PC-9 (cell line): ENCODE measurements around the gene ERP27.

Experiments
- EZH2 ChIP-seq: fragments of 200-600 bp; sonication (generic); IDR thresholded peaks from 2 replicates; pipeline ENCODE4 v1.8.0; 2017; ENCODE audit warnings: antibody characterized with exemption, low read depth
- TF ChIP-seq, protein P1 (sequence below): fragments of 200-600 bp; sonication (generic); conservative IDR thresholded peaks from 2 replicates; pipeline ENCODE4 v1.6.1; 2017; ENCODE audit warnings: mixed run types, antibody characterized with exemption, mild to moderate bottlenecking, moderate library complexity

DNA sequence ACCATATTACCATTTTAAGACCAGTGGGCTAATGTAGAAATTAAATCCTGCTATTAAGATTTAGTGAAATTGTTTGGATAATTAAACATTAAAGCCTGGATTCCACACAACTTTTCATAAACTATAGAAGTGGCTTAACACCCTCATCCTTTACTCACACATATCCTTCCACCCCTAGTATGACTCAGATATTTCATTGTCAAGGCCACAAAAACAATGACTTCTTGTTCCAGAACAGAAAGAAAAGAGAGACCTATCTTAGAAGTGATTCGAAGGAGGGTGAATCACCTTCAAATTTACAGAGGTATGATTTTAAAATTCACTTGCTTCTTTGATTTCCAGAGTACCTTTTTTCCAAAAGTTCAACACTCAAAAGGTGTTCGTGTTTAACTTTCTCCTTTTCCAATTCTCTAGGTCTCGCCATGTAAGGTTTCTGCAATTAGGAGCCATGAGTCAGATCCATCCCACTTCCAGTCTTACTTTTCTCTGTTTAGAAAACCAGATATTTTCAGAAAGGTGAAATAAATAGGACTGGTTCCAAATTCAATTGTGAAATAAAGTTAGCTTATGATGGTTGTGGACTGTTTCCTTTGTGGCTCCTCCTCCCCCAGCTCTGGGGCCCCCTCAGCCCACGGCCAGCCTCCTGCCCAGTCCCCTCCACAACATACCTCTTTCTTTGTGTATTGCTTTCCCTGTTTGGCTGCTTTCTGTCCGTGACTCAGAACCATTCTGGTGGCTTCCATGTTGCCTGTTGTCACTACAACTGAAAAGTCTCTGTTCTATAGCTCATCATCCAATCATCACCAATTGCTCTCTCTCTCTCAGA is 28.0 kb downstream of the ERP27 start:
- TF ChIP-seq, protein P1, sequence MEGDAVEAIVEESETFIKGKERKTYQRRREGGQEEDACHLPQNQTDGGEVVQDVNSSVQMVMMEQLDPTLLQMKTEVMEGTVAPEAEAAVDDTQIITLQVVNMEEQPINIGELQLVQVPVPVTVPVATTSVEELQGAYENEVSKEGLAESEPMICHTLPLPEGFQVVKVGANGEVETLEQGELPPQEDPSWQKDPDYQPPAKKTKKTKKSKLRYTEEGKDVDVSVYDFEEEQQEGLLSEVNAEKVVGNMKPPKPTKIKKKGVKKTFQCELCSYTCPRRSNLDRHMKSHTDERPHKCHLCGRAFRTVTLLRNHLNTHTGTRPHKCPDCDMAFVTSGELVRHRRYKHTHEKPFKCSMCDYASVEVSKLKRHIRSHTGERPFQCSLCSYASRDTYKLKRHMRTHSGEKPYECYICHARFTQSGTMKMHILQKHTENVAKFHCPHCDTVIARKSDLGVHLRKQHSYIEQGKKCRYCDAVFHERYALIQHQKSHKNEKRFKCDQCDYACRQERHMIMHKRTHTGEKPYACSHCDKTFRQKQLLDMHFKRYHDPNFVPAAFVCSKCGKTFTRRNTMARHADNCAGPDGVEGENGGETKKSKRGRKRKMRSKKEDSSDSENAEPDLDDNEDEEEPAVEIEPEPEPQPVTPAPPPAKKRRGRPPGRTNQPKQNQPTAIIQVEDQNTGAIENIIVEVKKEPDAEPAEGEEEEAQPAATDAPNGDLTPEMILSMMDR = no peak
- no peak for TF ChIP-seq EZH2
